Effector CD4-positive, alpha-beta T cell (primary cell): ENCODE measurements around the gene ZNF576.
"Not testable (repeated sequence)": the region's sequence is repeated elsewhere in the genome, so short reads cannot be mapped to it uniquely, and the experiment has no call there.

Source experiments
- DNase-seq: peaks from one replicate; pipeline ENCODE4 v3.0.0-alpha.2; 2020

Gene ZNF576

GRCh38 chr19:43628646-43629326, 32.4 kb downstream of the ZNF576 start:
- DNase-seq = no peak

DNA sequence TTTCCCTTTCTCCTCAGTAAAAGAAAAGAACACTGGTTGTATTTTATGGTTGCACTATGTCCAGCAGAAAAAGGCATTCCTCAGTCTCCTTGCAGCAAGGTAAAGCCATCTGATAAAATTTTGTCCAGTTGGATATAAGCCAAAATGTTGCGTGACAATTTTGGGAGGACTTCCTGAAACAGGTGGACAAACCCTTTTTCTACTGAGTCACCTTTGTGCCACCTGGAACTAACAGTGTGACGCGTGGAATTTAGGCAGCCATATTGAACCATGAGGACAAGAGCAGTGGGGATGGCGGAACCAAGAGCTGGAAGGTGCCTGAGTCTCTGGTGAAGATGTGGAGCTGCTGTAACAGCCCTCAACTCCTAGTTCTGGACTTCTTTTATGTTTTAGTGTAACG, 35.1 kb downstream of the ZNF576 start:
- DNase-seq = no peak

DNA sequence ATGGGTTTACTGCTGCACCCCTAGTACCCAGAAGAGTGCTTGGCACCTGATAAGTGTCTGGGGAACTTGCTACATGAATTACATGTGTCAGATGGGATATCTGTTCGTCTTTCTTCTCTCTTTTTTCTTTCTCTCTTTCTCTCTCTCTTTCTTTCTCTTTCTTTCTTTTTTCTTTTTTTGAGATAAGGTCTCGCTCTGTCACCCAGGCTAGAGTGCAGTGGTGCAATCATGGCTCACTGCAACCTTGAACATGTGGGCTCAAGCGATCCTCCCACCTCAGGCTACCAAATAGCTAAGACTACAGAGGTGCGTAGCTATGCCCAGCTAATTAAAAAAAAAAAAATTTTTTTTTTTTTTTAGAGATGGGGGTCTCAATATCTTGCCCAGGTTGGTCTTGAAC, 37.1 kb downstream of the ZNF576 start:
- no peak for DNase-seq

GRCh38 chr19:43634068-43634467, 37.7 kb downstream of the ZNF576 start:
- no peak for DNase-seq

- no peak for DNase-seq
Measured at GRCh38 chr19:43634506-43634871, 38.1 kb downstream of the ZNF576 start.

GRCh38 chr19:43634872-43635560, 38.6 kb downstream of the ZNF576 start:
- no peak for DNase-seq

- not testable (repeated sequence) for DNase-seq
Measured at GRCh38 chr19:43635561-43635940, 39.2 kb downstream of the ZNF576 start.

DNA sequence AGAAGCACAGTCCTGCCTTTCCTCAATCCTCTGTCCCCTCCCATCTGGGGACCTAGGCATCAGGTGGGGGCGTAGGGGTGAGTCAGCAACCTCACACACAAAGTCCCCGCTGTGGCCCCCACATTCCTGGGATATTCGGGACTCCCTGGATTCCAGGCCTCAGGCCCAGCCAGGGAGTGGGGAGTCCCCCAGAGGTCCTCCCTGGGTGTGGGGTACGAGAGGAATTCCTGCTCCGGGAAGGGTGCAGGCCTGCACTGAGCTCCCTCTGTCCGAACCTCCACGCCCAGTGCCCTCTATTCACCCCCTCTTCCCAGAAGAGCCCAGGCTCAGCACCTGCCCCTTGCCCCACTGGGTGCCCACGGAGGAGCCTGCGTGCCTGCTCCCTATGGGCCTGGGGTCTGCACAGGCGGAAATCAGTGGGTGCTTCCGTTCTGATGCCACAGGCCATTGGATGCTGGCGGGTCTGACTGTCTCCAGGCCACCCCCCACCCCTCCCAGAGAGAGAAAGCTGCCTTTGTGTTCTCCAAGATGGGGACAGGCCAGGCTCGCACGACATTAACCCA, 39.8 kb downstream of the ZNF576 start:
- DNase-seq = no peak

DNA sequence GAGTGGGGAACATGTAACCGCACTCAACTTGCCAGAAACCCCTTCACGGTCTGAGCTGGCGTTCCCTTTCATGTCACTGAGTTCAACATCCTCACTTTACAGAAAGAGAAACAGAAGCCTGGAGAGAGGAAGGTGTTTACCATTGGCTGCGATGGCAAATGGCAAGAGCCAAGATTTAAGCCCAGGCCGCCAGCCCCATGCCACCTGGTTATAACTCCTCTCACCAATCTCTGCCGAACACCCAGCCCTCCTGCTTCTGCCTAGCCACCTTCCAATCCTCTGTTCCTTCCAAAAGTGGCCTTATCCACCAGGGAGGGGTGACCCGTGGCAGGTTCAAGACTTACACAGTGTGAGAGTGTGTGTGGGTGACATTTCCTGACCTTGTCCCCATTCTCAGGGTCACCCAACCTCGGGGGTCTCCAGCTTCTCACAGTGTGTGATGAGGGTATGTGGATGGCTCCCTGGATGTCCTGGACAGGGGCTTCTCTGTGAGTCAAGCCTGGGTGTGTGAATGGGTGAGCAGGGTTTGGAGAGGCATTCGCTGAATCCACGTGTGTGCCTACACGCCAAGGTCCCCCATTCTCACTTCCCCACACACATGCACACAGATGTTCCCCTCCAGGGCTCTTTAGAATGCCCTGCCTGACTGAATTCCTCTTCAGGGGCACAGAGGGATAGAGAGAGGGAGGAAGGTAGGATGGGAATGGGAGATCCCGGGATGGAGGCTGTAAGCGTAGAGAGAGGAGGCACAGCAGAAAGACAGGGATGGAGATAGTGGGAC, 42.0 kb downstream of the ZNF576 start:
- DNase-seq = no peak

- DNase-seq = no peak
Measured at GRCh38 chr19:43638995-43639518, 42.7 kb downstream of the ZNF576 start.

DNA sequence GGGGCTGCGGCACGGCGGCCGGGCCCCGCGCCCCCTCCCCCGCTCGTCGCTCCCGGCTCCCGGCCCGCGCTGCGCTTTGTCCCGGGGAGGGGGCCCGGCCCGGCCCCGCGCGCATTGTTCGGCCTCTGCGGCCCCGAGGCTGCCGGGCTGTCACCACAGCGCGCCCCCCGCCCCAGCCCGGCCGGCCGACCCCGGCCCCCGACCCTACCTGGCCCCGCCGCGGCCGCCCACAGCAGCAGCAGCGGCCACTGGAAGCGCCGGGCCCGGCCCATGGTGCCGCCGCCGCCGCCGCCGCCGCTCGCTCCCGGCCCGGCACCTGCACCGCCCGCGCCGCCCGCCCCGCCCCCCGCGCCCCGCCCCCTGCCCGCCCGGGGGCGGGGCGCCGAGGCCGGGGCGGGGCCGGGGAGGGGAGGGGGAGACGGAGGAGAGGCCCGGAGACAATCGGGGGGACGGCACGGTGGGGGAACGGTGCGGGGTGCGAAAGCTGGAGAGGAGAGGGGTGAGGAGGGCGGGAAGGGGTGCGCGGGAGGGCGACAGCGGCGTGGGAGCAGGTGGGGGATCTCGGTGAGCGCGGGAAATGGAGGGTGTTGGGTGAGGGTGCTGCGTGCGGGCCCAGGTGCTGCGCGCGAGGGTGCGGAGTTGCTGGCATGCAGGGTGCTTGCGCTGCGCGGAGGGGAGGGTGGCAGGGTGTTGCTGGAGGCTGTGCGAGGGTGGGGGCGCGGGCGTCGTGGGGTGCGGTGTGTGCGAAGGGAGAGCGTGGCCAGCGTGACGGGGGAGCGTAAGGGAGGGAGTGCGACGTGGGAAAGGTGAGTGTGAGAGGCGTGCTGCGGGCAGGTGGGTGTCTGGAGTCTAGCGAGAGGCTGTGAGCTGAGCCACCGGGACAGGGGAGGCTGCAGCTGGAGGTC, 43.4 kb downstream of the ZNF576 start, which contains the start of gene CADM4:
CADM4 (minus strand) TSS at position 332 of the 905 bp plus-strand sequence; CDS start at position 272, 60 bp downstream.
- peak; percentile 31 for DNase-seq

DNA sequence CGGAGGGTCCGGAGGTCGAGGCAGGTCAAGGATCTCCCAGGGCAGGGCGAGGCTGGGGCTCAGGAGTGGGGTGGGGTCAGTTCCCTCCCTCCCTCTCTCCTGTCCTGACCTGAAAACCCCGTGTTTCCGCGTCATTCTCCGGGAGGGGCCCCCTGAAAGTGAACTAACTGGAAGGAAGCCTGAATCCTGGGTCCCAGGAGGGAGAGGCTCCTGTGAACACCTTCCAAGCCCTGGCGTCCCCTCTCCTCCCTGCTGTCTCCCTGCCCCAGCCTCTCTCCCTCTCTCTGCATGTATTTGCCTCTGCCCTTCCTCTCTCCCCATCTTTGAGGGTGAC, 44.0 kb downstream of the ZNF576 start:
- no peak for DNase-seq

DNA sequence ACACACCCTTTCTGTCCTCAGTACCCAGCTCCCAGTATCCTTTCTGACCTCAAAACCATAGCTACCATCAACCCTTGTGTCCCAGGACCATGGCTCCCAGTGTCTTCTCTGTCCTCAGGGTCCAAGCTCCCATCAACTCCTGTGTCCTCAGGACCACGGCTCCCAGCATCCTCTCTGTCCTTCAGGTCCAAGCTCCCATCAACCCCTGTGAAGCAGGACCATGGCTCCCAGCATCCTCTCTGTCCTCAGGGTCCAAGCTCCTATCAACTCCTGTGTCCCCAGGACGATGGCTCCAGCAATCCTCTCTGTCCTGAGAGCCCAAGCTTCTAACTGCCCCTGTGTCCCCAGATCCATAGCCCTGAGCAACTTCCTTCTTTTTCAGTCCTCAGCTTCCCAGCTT, 44.9 kb downstream of the ZNF576 start:
- DNase-seq = no peak

DNA sequence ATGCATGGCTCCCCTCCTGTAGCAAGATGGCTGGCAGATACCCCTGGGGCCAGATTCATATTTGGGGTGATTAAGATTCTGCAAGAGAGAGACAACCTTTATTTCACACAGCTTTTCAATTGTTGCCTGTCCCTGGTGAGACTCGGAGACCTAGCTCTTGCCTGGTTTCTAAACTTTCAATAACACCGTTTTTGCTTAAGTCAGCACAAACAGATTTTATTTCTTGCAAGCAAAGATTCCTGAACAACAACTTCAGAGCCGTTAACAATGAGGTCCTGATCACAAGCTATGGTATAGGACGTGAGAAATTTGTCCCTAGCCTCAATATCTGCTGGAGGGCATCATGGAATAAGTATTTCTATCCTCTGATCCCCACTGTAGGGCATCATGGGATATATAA, 46.1 kb downstream of the ZNF576 start:
- no peak for DNase-seq

DNA sequence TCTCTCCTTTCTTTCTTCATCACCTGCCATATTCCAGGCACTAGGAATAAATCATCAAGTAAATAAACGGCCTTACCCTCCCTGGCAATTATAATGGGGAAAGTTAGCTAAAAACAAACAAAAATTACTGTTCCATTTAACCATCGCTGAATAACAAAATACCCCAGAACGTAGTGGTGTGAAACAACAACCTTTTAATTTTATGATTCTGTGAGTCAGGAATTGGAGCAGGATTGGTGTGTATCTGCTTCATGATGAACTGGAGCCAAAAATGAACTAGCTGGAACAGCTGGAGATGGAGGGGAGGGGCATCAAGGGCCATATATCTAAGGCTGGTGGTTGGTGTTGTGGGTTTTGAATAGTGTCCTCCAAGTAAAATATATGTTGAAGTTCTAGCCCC, 46.9 kb downstream of the ZNF576 start:
- no peak for DNase-seq

DNA sequence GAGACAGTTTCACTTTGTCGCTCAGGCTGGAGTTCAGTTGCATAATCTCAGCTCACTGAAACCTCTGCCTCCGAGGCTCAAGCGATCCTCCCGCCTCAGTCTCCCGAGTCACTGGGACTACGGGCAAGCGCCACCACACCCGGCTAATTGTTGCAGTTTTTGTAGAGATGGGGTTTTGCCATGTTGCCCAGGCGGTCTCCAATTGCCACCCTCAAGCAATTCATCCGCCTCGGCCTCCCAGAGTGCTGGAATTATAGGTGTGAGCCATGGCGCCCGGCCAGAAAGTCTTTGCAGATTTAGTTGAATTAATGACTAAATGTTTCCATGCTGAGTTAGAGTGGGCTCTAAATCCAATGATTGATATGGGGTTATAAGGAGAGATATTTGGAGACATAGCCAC, 47.8 kb downstream of the ZNF576 start:
- no peak for DNase-seq

DNA sequence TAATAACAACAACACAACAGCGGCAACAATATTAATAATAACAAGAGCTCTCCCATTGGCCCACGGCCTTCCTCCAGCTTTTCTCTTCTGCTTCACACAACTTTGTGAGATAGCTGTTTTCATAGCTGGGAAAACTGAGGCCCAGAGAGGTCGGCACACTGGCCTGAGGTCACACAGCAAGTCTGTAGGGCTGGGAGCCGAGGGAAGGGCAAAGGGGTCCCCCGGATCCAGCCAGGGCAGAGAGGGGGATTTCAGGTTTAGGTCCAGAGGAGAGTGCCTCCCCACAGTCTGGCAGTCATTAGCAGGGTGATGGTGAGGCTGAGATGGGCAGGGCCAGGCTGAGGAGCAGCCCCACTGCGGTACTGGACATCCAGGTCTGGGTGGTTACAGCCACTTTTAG, 52.2 kb downstream of the ZNF576 start:
- DNase-seq = no peak

DNA sequence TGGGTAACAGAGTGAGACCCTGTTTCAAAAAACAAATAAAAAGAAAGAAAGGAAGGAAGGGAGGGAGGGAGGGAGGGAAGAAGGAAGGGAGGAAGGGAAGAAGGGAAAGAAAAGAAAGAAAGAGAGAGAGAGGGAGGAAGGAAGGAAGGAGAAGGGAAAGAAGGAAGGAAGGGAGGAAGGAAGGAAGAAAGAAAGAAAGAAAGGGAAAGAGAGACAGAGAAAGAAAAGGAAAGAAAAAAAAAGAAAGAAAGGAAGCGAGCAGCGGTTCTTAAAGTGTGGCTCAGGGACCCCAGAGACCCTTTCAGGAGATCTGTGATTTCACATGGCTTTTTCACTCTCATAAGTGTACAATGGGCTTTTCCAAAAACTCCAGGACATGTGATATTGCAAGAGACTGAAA, 53.1 kb downstream of the ZNF576 start:
- DNase-seq = no peak

DNA sequence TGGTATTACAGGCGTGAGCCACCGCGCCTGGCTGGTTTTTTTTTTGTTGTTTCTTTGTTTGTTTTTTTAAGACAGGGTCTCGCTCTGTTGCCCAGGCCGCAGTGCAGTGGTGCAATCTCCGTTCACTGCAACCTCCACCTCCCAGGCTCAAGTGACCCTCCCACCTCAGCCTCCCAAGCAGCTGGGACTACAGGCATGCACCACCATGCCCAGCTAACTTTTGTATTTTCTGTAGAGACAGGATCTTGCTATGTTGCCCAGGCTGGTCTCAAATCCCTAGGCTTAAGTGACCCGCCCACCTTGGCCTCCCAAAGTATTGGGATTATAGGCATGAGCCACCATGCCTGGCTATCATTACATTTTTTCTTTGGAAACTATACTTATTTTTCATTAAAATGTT, 53.9 kb downstream of the ZNF576 start:
- DNase-seq = not testable (repeated sequence)
